ENCODE results near the gene TEP1.
A peak's percentile ranks its signal among the peaks of the same experiment; 100 is the strongest.

Gene TEP1

DNA sequence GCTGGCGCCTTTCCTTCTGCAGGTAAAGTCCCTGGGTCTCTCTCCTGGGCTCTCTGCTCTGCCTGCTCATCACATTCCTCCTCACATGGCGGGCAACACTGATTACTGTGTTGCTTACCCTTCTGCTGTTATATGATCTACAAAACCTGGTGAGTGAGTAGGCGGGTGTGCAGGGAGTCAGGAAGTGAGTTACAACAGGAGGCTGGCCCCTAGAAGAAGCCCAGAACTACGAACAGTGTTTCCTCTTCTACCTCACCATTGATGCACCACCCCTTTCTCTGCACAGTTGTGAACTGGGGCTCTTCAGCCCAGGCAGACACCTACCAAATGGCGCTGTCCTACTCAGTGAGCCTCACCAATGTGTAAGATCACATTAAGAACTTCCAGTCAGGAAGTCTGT is 27.6 kb upstream of the TEP1 start:
- Mint-ChIP-seq H3K27ac (peak overlapping the region; percentile 80), H3K4me3 (peak overlapping the region; percentile 71), H3K27me3 (no peaks in the 10 kb centered on the region), H3K9me3 (no peaks in the 10 kb centered on the region), H3K36me3 (peaks cover 6% of the 10 kb centered on the region), H3K4me1 (peaks cover 32% of the 10 kb centered on the region)
- DNase-seq (ENCODE audit: low spot score in 2 of 2), result no peak
- peak; percentile 73 for ATAC-seq (ENCODE audit: low read depth)

DNA sequence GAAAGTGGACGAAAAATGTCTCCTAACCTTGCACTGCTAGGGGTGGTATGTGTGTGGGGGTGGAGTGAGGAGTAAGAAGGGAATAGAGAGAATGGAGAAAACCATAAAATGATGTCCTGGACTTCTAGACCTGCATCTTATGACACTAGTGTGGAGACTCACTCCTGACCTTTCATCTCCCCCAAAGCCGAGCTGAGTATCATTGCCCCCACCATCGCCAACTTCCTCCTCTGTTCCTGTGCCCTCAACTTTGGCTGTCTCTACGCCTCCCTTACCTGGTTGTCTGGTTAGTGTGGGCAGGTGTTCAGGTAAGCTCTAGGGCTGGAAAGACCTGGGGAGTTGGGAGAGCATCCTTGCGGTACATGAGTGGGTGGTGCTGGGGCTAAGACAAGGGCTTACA is 27.2 kb upstream of the TEP1 start:
- no peaks in the 10 kb centered on the region for H3K9me3 Mint-ChIP-seq
- H3K4me1 Mint-ChIP-seq, result peaks cover 32% of the 10 kb centered on the region
- no peaks in the 10 kb centered on the region for H3K27me3 Mint-ChIP-seq
- peak overlapping the region; percentile 80 for H3K27ac Mint-ChIP-seq
- H3K36me3 Mint-ChIP-seq, result peaks cover 6% of the 10 kb centered on the region
- peak overlapping the region; percentile 71 for H3K4me3 Mint-ChIP-seq
- ATAC-seq (ENCODE audit: low read depth) (no peak), DNase-seq (ENCODE audit: low spot score in 2 of 2) (no peak)

DNA sequence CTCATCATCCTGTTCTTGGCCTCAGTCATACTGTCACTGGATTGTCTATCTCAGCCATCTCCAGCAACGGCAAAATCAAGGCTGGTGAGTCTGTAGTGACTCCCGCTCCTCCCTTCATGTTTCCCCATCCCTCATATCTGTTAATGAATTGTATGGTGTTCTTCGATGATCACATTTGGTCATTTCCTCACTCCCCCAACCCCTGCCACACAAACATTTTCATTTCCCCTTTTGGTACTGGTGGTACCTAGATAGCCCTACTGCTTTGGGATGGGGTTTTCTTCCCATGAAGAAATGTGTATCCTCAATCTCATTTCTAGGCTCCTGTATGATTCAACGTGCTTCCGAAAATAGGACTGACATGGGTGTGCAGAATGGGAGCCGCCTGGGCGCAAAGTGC is 25.4 kb upstream of the TEP1 start:
- peaks cover 32% of the 10 kb centered on the region for H3K4me1 Mint-ChIP-seq
- H3K4me3 Mint-ChIP-seq, result peak overlapping the region; percentile 31
- H3K27me3 Mint-ChIP-seq, result no peaks in the 10 kb centered on the region
- ATAC-seq (ENCODE audit: low read depth) (peak; percentile 78), DNase-seq (ENCODE audit: low spot score in 2 of 2) (no peak)
- peaks cover 6% of the 10 kb centered on the region for H3K36me3 Mint-ChIP-seq
- no peak overlapping the region for H3K27ac Mint-ChIP-seq
- no peaks in the 10 kb centered on the region for H3K9me3 Mint-ChIP-seq

DNA sequence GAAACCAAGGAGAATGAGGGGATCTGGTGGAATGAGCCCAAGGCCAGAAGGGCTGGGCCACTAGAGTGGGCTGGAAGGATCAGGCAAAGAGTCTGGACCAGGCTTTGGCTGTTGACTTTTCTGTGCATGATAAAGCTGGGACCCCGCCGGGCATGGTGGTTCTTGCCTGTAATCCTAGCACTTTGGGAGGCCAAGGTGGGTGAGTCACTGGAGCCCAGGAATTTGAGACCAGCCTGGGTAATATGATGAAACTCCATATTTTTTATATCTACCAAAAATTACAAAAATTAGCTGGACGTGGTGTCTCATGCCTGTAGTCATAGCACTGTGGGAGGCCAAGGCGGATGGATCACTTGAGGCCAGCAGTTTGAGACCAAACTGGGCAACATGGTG is 23.1 kb upstream of the TEP1 start:
- H3K9me3 Mint-ChIP-seq, result no peaks in the 10 kb centered on the region
- no peak overlapping the region for H3K27ac Mint-ChIP-seq
- H3K36me3 Mint-ChIP-seq, result no peaks in the 10 kb centered on the region
- H3K4me3 Mint-ChIP-seq, result no peak overlapping the region
- ATAC-seq (ENCODE audit: low read depth) (no peak), DNase-seq (ENCODE audit: low spot score in 2 of 2) (no peak)
- H3K27me3 Mint-ChIP-seq, result no peaks in the 10 kb centered on the region
- H3K4me1 Mint-ChIP-seq, result peaks cover 29% of the 10 kb centered on the region

DNA sequence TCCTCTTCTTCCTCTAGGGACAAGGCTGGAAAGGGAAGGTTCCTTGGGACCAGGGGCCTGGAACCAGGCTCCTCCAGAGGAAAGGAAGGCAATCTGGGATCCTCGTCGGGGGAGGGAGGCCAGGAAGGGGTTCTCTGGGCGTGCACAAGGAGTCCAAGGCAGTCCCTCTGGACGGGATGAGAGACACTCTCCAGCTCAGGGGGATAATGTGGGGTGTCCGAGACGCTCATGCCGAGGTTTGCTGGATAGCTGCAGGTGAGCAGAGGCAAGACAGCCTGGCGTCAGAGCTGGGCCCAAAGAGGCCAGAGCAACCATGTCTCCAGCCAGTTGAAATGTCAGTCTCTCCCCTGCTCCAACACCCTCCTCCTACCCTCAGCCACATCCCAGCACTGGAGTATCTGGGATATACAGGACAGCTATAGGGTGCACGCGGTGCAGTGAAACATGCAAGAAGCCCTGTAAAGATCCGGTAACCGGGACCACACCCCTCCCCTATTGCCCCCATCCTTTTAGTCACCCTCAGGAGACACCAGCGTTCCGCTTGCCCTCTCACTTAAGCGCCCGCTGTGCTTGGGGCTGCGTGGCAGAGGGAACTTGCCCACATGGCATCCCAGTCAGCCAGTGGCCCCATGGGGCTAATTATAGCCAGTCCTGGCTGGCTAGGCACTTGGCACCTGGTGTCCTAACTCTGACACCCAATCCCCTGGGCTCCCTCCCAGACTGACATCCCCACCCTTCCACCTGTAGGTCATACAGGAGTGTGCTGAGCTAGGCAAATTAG is 22.5 kb upstream of the TEP1 start, which contains the start of gene KLHL33:
Gene KLHL33, minus strand, starts transcription at position 585 of the 781 bp plus-strand sequence. Its CDS starts 355 bp downstream, at position 230.
- DNase-seq (ENCODE audit: low spot score in 2 of 2) (no peak), ATAC-seq (ENCODE audit: low read depth) (no peak)
- no peaks in the 10 kb centered on the region for H3K9me3 Mint-ChIP-seq
- H3K27ac Mint-ChIP-seq, result no peak within 1 kb of the TSS
- H3K36me3 Mint-ChIP-seq, result no peaks in the 10 kb centered on the region
- H3K27me3 Mint-ChIP-seq, result no peaks in the 10 kb centered on the region
- H3K4me1 Mint-ChIP-seq, result peaks cover 25% of the 10 kb centered on the region
- H3K4me3 Mint-ChIP-seq, result no peak within 1 kb of the TSS

DNA sequence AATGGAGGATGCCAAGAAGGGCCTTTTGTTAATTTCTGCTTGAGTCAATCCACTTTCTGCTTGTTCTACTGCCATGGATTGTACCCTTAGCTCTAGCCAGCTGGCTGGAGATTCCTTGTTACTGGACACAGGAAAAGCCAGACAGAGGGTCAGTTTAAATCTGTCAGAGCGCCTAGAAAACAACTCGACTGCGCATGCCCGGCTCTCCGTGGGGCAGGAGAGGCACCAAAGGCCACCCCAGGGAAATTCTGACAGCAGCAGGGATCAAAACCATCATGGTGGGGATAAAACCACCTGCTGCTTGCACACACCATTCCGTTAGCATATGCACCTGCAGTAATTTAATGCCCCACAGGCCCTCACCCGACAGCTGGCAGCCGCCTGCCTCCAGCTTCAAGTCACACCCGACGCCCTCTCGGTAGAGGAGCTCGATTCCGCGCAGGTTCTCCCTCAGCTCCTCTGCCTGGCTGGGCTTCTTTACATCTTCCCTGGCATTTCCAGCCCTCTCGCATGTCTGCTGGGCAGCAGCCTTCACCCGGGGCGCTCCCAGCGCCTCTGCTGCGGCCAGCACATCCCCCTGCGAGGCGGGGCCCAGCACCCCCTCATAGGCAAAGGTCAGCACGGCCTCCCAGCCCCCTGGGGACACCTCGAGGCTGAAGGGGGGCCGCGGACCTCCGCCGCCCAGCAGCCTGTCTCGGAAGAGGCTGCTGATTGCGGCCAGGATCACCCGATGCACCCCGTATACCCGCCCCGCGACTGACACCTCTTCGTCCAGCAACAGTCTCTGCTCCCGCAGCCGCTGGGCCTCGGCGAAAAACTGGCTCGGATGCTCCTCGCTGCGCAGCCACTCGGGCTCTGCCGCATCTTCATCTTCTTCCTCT is 21.6 kb upstream of the TEP1 start:
- no peak for DNase-seq (ENCODE audit: low spot score in 2 of 2)
- Mint-ChIP-seq H3K9me3 (no peaks in the 10 kb centered on the region), H3K27me3 (no peaks in the 10 kb centered on the region), H3K4me1 (peaks cover 22% of the 10 kb centered on the region), H3K36me3 (no peaks in the 10 kb centered on the region), H3K27ac (no peak overlapping the region), H3K4me3 (no peak overlapping the region)
- no peak for ATAC-seq (ENCODE audit: low read depth)

DNA sequence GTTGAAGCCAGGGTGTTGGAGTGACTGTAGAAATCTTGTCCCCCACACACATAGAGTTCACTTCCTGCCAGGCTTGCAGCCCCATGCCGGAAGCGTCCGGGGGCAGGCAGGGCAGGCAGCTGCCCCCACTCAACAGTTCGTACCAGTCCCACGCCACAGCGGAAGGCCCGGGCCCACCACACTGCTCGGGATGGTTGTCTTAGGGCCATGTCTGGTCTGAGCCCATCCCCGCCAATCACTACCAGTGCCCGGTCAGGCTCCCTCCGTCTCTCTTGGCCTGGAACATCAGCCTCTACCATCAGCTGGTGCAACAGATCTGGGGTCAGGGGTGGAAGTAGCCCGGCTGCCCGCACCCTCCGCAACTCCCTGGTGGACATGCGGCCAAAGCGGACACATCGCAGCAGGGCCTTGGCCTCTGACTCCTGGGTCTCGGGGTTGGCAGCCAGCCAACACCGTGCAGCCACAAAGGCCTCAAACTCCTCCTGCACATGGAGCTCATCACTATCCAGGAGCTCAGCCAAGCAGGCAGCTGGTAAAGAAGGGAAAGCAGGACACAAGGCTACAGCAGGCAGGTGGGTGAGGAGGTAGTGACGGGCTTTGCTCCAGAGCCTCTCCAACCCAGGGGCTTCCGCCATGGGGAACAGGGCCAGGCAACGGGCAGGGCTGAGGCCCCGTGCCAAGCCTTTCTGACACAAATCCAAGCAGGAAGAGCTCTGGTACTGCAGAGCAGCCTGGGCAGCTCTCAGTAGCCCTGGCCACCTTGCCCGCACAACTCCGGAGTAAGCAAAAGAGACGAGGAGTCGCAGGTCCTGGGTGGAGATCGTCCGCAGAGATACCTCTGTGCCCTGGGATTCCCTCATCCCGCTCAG is 16.7 kb upstream of the TEP1 start:
- Mint-ChIP-seq H3K27me3 (no peaks in the 10 kb centered on the region), H3K4me3 (no peak overlapping the region), H3K36me3 (no peaks in the 10 kb centered on the region), H3K4me1 (peaks cover 39% of the 10 kb centered on the region), H3K9me3 (no peaks in the 10 kb centered on the region), H3K27ac (peak overlapping the region; percentile 87)
- ATAC-seq (ENCODE audit: low read depth) (no peak), DNase-seq (ENCODE audit: low spot score in 2 of 2) (no peak)

DNA sequence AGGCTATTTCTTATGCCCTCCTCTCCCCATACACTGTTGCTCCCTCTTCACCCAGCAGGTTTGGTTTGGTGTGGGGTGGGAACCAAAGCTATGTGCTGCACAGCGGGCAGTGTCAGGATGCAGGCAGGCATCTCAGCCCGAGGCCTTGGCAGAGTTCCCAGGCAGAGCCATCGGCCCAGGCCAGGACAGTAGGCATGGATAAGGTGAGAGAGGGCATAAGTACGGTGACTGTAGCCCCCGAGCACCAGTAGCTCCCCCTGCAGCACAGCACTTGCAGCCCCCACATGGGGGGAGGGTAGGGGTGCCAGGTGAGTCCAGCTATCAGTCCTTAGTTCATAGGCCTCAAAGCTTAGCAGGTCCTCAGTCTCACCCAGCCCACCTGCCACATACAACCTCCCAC is 15.5 kb upstream of the TEP1 start:
- ATAC-seq (ENCODE audit: low read depth), result no peak
- Mint-ChIP-seq H3K36me3 (no peaks in the 10 kb centered on the region), H3K27ac (peak overlapping the region; percentile 87), H3K27me3 (no peaks in the 10 kb centered on the region), H3K4me1 (peaks cover 41% of the 10 kb centered on the region), H3K9me3 (no peaks in the 10 kb centered on the region), H3K4me3 (peak overlapping the region; percentile 74)
- no peak for DNase-seq (ENCODE audit: low spot score in 2 of 2)

DNA sequence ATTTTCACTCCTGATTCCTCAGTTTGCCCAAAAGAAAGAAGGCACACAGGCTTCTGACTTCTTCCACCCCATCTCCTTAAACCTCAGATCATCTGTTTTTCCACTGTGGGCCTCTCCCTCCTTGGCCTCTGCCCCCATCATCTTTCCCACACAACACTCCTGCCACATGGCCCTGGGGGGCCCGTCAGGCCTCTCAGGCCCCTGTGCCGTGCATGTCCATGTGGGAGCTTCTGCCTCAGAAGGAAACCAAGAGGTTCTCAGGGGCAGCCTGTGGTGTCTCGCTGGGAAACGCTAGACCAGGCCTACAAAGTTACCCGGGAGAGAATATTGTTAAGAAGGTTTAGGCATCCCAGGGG is 14.7 kb upstream of the TEP1 start:
- Mint-ChIP-seq H3K27ac (peak overlapping the region; percentile 87), H3K9me3 (no peaks in the 10 kb centered on the region), H3K4me1 (peaks cover 44% of the 10 kb centered on the region), H3K4me3 (peak overlapping the region; percentile 83), H3K27me3 (no peaks in the 10 kb centered on the region), H3K36me3 (no peaks in the 10 kb centered on the region)
- DNase-seq (ENCODE audit: low spot score in 2 of 2) (no peak), ATAC-seq (ENCODE audit: low read depth) (peak; percentile 5)

DNA sequence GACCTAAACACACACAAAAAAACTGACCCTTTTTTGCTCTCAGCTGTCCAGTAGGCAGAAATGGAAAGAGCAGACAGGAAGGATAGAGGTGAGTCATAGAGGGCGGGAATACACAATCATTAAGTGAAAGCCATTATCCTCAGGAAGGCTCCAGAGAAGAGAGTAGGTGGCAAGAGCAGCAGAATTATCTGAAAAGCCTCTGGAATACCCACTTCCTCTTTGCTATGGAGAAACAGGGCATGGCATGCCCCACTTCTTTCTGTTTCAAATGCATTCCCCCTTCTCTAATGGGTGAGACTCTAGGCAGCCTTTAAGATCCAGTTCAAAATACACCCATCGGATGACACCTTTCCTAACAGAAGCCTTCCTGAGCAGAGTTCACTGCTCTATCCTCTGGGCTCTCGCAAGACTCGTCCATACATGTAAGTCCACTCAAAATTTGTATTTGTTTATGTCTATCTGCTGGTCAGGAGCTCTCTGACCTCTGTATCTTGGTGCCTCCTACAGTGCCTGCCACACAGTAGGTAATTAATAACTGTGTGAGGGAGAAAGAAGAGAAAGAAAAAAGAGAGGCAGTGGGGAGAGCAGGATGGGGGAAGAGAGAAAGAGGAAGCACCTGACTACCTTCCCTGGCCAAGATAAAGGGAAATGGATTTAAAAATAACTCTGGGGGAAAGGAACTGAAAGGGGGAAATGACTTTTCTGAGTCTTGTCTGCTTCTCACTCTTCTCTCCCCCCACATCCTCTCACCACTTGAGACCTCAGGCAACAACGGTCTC is 14.1 kb upstream of the TEP1 start:
- peak overlapping the region; percentile 83 for H3K4me3 Mint-ChIP-seq
- peak in 1 of 2 donors; percentile 44 for DNase-seq (ENCODE audit: low spot score in 2 of 2)
- peak; percentile 95 for ATAC-seq (ENCODE audit: low read depth)
- H3K4me1 Mint-ChIP-seq, result peaks cover 44% of the 10 kb centered on the region
- no peaks in the 10 kb centered on the region for H3K27me3 Mint-ChIP-seq
- H3K27ac Mint-ChIP-seq, result peak overlapping the region; percentile 87
- no peaks in the 10 kb centered on the region for H3K9me3 Mint-ChIP-seq
- no peaks in the 10 kb centered on the region for H3K36me3 Mint-ChIP-seq

DNA sequence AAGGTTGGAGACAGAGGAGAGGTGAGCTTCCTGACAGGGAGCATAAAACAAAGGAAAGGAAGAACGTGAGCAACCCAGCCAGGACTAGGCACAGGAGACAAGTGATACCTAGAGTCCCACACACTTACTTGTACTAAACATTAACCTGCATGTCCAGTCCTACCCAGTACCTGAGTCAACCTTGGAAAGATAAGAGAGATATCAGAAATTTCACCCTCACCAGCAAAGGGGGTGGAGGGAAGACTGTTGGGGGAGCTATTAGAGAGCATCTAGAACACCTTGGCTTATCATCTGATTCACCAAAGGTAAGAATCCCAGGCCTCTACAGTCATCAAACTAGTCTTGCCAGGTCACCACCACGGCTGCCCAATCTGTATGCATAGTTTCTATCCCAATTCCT is 11.6 kb upstream of the TEP1 start:
- H3K4me1 Mint-ChIP-seq, result peaks cover 38% of the 10 kb centered on the region
- no peak overlapping the region for H3K27ac Mint-ChIP-seq
- ATAC-seq (ENCODE audit: low read depth), result no peak
- no peak for DNase-seq (ENCODE audit: low spot score in 2 of 2)
- H3K36me3 Mint-ChIP-seq, result no peaks in the 10 kb centered on the region
- no peak overlapping the region for H3K4me3 Mint-ChIP-seq
- H3K9me3 Mint-ChIP-seq, result no peaks in the 10 kb centered on the region
- no peaks in the 10 kb centered on the region for H3K27me3 Mint-ChIP-seq

DNA sequence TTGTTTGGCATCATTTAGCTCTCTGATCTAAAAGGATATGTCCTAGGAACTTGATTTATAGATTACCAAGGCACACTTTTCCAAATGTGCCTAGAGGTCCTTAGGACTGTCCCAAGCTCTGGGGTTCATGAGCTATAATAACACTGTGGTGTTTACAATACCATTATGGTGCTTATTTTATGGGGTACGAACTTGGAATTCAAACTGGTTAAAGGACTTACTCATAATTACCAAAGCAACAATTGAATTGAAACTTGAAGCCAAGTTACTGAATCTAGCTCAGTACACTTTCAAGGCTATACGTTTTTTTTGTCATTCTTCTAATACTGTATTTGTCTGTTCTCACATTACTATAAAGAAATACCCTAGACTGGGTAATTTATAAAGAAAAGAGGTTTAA is 9.6 kb upstream of the TEP1 start:
- H3K27ac Mint-ChIP-seq, result no peak overlapping the region
- H3K36me3 Mint-ChIP-seq, result no peaks in the 10 kb centered on the region
- no peak for ATAC-seq (ENCODE audit: low read depth)
- no peak for DNase-seq (ENCODE audit: low spot score in 2 of 2)
- peaks cover 22% of the 10 kb centered on the region for H3K4me1 Mint-ChIP-seq
- no peaks in the 10 kb centered on the region for H3K9me3 Mint-ChIP-seq
- H3K27me3 Mint-ChIP-seq, result no peaks in the 10 kb centered on the region
- no peak overlapping the region for H3K4me3 Mint-ChIP-seq

DNA sequence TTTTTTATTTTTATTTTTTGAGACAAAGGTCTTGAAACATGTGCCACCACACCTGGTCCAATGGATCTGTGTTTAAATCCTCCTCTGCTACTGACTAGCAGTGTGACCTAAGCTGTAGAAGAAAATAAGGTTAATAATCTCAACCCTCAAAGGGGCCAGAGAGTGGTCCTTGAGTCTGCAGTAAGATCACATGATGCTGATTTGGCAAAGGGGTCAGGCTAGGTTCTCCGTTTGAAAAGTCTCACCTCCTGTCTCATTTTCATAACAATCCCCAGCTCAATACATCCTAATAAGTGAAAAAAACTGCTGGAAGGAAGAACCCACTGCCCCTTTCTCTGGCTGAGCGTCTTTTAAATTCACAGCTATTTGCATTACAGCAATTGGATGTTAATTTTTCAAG is 8.0 kb upstream of the TEP1 start:
- Mint-ChIP-seq H3K36me3 (no peaks in the 10 kb centered on the region), H3K4me3 (no peak overlapping the region), H3K27ac (no peak overlapping the region), H3K27me3 (no peaks in the 10 kb centered on the region), H3K4me1 (peaks cover 13% of the 10 kb centered on the region), H3K9me3 (no peaks in the 10 kb centered on the region)
- no peak for ATAC-seq (ENCODE audit: low read depth)
- DNase-seq (ENCODE audit: low spot score in 2 of 2), result no peak

All from memory B cell (primary cell).